B cell (primary cell): ENCODE results near the gene GDF7. TPM values are rescaled to one million over a fixed set of nuclear protein-coding genes. Genes with fewer than 3 reads are reported as not detected.

Source experiments
- ATAC-seq: fragments of 200-7000 bp; cut with Tn5 transposase; one replicate; pipeline ENCODE4 v1.10.0; 2021; ENCODE audit warnings: low read depth, mild to moderate bottlenecking, moderate number of reproducible peaks, moderate library complexity
- CTCF ChIA-PET: fragments of 350-600 bp; sonication (Branson Sonifier 250); formaldehyde crosslinking; loops from one replicate; lab custom pipeline; 2021; ENCODE audit warnings: antibody characterized with exemption, inconsistent platforms; lab: Charles Lee
- POLR2A ChIA-PET: fragments of 350-600 bp; sonication (Branson Sonifier 250); formaldehyde crosslinking; loops from one replicate; lab custom pipeline; 2021; ENCODE audit warnings: antibody characterized with exemption; lab: Charles Lee
- DNase-seq: peaks from one replicate; pipeline ENCODE4 v3.0.0; 2013
- H2AFZ ChIP-seq: 2 replicates; pipeline ENCODE4 v1.6.1; 2012; ENCODE audit warnings: mild to moderate bottlenecking, low read depth, low read length; ENCODE audit not compliant: insufficient read depth, poor library complexity, severe bottlenecking
- H3K27ac ChIP-seq, 2 donors: 1 replicate in 1 of 2; 2 replicates in 1 of 2; pipeline ENCODE4 v1.5.1; 2012 to 2013; ENCODE audit warnings: low read length in 2 of 2, mild to moderate bottlenecking in 2 of 2, moderate library complexity in 1 of 2
- H3K27me3 ChIP-seq, 4 experiments: fragments of 200-600 bp in 1 of 4; sonication (generic) in 1 of 4; replicated peaks in 1 of 4; 1 replicate in 2 of 4; 2 replicates in 2 of 4; pipeline versions ENCODE4 v1.6.1 to v1.7.0; 2013 to 2016; ENCODE audit warnings: low read length in 3 of 4, mild to moderate bottlenecking in 2 of 4, mixed read lengths in 1 of 4, moderate library complexity in 1 of 4; ENCODE audit not compliant: insufficient read depth in 4 of 4, control insufficient read depth in 3 of 4; ENCODE audit errors: control extremely low read depth in 1 of 4
- H3K36me3 ChIP-seq, 2 experiments: replicated peaks in 1 of 2; 1 replicate in 1 of 2; 2 replicates in 1 of 2; pipeline versions ENCODE4 v1.6.1 to v1.7.1; 2013; ENCODE audit warnings: low read length in 1 of 2; ENCODE audit not compliant: insufficient read depth in 2 of 2, control insufficient read depth in 1 of 2; ENCODE audit errors: control extremely low read depth in 1 of 2, extremely low read depth in 1 of 2
- H3K4me1 ChIP-seq, 2 donors: fragments of 200-600 bp in 1 of 2; sonication (generic) in 1 of 2; 1 replicate in 1 of 2; 2 replicates in 1 of 2; pipeline versions ENCODE4 v1.5.1 to v1.6.1; 2013 to 2017; ENCODE audit warnings: low read length in 2 of 2; ENCODE audit not compliant: control insufficient read depth in 2 of 2, insufficient read depth in 2 of 2
- H3K4me2 ChIP-seq: replicated peaks from 2 replicates; pipeline ENCODE3; 2012; ENCODE audit warnings: mild to moderate bottlenecking, low read depth, low read length; ENCODE audit not compliant: poor library complexity, severe bottlenecking
- H3K4me3 ChIP-seq, 5 experiments: fragments of 200-600 bp in 1 of 5; sonication (generic) in 1 of 5; 1 replicate in 3 of 5; 2 replicates in 2 of 5; pipeline versions ENCODE4 v1.5.1 to v1.7.0; 2011 to 2016; ENCODE audit warnings: low read length in 4 of 5, mild to moderate bottlenecking in 4 of 5, low read depth in 2 of 5, control low read depth in 1 of 5, moderate library complexity in 1 of 5; ENCODE audit not compliant: insufficient read depth in 1 of 5; ENCODE audit errors: control extremely low read depth in 1 of 5, extremely low read depth in 1 of 5
- H3K79me2 ChIP-seq: fragments of 200-600 bp; sonication (generic); one replicate; pipeline ENCODE4 v1.6.0; 2016; ENCODE audit warnings: low read length; ENCODE audit not compliant: control insufficient read depth, insufficient read depth
- H3K9ac ChIP-seq: fragments of 200-600 bp; sonication (generic); 2 replicates; pipeline ENCODE4 v1.6.1; 2017; ENCODE audit warnings: mild to moderate bottlenecking, low read length, moderate library complexity
- H3K9me3 ChIP-seq, 3 donors: one replicate each; pipeline versions ENCODE4 v1.6.1 to v1.7.1; 2013; ENCODE audit warnings: low read length in 2 of 3; ENCODE audit not compliant: control insufficient read depth in 2 of 3, insufficient read depth in 1 of 3; ENCODE audit errors: control extremely low read depth in 1 of 3
- H4K20me1 ChIP-seq: 2 replicates; pipeline ENCODE4 v1.6.0; 2012; ENCODE audit warnings: mild to moderate bottlenecking, low read length; ENCODE audit not compliant: insufficient read depth, control insufficient read depth, poor library complexity, severe bottlenecking
- H3K27ac Mint-ChIP-seq: one replicate; pipeline ENCODE4 v1.8.0; 2021; ENCODE audit warnings: mixed read lengths
- H3K27me3 Mint-ChIP-seq: one replicate; pipeline ENCODE4 v1.8.0; 2021; ENCODE audit warnings: mixed read lengths
- H3K4me1 Mint-ChIP-seq: one replicate; pipeline ENCODE4 v1.8.0; 2021; ENCODE audit warnings: mixed read lengths
- H3K4me3 Mint-ChIP-seq: one replicate; pipeline ENCODE4 v1.8.0; 2021; ENCODE audit warnings: mixed read lengths
- H3K9me3 Mint-ChIP-seq: one replicate; pipeline ENCODE4 v1.8.0; 2022; ENCODE audit warnings: mixed read lengths; ENCODE audit not compliant: insufficient read depth
- EZH2 ChIP-seq: IDR thresholded peaks from 2 replicates; pipeline ENCODE4 v1.6.1; 2012; ENCODE audit warnings: borderline replicate concordance, low read depth, mild to moderate bottlenecking, moderate library complexity, low read length; ENCODE audit not compliant: insufficient read depth, poor library complexity, severe bottlenecking
- WGBS: methylation state at CpG from one replicate; pipeline ENCODE4 v1.1.5; 2013; ENCODE audit warnings: missing lambda C conversion rate; ENCODE audit not compliant: insufficient coverage; 5-methylcytosine and 5-hydroxymethylcytosine counted together
- intact Hi-C: fragments of 100-400 bp; cut with micrococcal nuclease; formaldehyde crosslinking; loops from one replicate; pipeline ENCODE4 v1.10.0; 2022
- polyA plus RNA-seq: library from polyadenylated mRNA; depleted of rRNA; stranded (reverse); fragments of >200 nt; gene quantifications from 2 replicates; pipeline ENCODE4 v1.2.3, GENCODE V29; 2012
- total RNA-seq, 2 donors: library from RNA; stranded (reverse); fragments of 120-200 nt in 1 of 2; gene quantifications; 1 replicate in 1 of 2; 2 replicates in 1 of 2; pipeline versions ENCODE4 v1.2.3 to v1.2.4, GENCODE V29; 2013 to 2022
- TF ChIP-seq, protein P1 (sequence below): fragments of 200-600 bp; IDR thresholded peaks from one replicate; pipeline ENCODE4 v1.8.0; 2022; ENCODE audit warnings: antibody characterized with exemption, mild to moderate bottlenecking

Gene GDF7
- total and polyA plus RNA-seq, 2 donors (not counting 1 experiment from before 2014, with no cell fraction given), result 7.0 to 15.3 TPM

- no peak for DNase-seq
Measured at GRCh38 chr2:20668451-20668850, 1.5 kb downstream of the GDF7 start.

GRCh38 chr2:20668871-20669475, 2.0 kb downstream of the GDF7 start:
- no peak overlapping the region for H3K27ac ChIP-seq
- Mint-ChIP-seq H3K4me1 (peaks cover 43% of the 10 kb centered on the region), H3K27me3 (peaks cover 9% of the 10 kb centered on the region), H3K27ac (peak overlapping the region; percentile 59), H3K4me3 (no peak overlapping the region), H3K9me3 (no peaks in the 10 kb centered on the region)
- ATAC-seq, result no peak
- no peak overlapping the region for H3K4me3 ChIP-seq
- peaks cover 0 to 11% of the 10 kb centered on the region in 2 experiments for H3K36me3 ChIP-seq
- H4K20me1 ChIP-seq, result no peaks in the 10 kb centered on the region
- H3K9ac ChIP-seq, result no peak overlapping the region
- H3K4me1 ChIP-seq, result peaks cover 41 to 72% of the 10 kb centered on the region in 2 donors
- intact Hi-C loops, result no loop called here
- H3K27me3 ChIP-seq, result peaks cover 0 to 72% (median 23%) of the 10 kb centered on the region in 4 experiments
- TF ChIP-seq, protein P1, sequence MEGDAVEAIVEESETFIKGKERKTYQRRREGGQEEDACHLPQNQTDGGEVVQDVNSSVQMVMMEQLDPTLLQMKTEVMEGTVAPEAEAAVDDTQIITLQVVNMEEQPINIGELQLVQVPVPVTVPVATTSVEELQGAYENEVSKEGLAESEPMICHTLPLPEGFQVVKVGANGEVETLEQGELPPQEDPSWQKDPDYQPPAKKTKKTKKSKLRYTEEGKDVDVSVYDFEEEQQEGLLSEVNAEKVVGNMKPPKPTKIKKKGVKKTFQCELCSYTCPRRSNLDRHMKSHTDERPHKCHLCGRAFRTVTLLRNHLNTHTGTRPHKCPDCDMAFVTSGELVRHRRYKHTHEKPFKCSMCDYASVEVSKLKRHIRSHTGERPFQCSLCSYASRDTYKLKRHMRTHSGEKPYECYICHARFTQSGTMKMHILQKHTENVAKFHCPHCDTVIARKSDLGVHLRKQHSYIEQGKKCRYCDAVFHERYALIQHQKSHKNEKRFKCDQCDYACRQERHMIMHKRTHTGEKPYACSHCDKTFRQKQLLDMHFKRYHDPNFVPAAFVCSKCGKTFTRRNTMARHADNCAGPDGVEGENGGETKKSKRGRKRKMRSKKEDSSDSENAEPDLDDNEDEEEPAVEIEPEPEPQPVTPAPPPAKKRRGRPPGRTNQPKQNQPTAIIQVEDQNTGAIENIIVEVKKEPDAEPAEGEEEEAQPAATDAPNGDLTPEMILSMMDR, result no peak
- no peak for TF ChIP-seq EZH2
- H3K79me2 ChIP-seq, result peaks cover 3% of the 10 kb centered on the region
- peak; percentile 22 for DNase-seq
- WGBS, result 83% methylated on average over 2 of the region's 8 CpGs
- ChIA-PET CTCF (interaction anchor here (1.0 kb wide), 1 partner anchor 294 kb away, joined by 4 read pairs; no protein-coding TSS in a partner anchor), POLR2A (no interaction called here)
- peak overlapping the region; percentile 80 for H3K4me2 ChIP-seq
- H2AFZ ChIP-seq, result no peak overlapping the region
- peaks cover 0 to 28% (median 0%) of the 10 kb centered on the region in 3 donors for H3K9me3 ChIP-seq

More at GRCh38 chr2:20668451-20668850, 1.5 kb downstream of the GDF7 start:
- Histone ChIP-seq H2AFZ (no peak overlapping the region), H3K9ac (peak overlapping the region; percentile 69), H3K9me3 (peaks cover 0 to 28% (median 0%) of the 10 kb centered on the region in 3 donors), H3K4me1 (peaks cover 41 to 69% of the 10 kb centered on the region in 2 donors), H3K36me3 (peaks cover 0 to 11% of the 10 kb centered on the region in 2 experiments), H3K27me3 (peaks cover 0 to 78% (median 23%) of the 10 kb centered on the region in 4 experiments), H3K27ac (no peak overlapping the region), H3K4me2 (peak overlapping the region; percentile 80), H4K20me1 (no peaks in the 10 kb centered on the region), H3K4me3 (peak overlapping the region in 3 of 5 experiments; percentile 57 to 71 (median 62)), H3K79me2 (peaks cover 3% of the 10 kb centered on the region)
- Mint-ChIP-seq H3K27me3 (peaks cover 9% of the 10 kb centered on the region), H3K4me1 (peaks cover 43% of the 10 kb centered on the region), H3K4me3 (peak overlapping the region; percentile 88), H3K27ac (peak overlapping the region; percentile 83), H3K9me3 (no peaks in the 10 kb centered on the region)
- ATAC-seq, result no peak
- ChIA-PET POLR2A (interaction anchor here (3.3 kb wide), 1 partner anchor 8 kb away, joined by 74 read pairs; no protein-coding TSS in a partner anchor), CTCF (interaction anchor here (3.4 to 3.9 kb wide), 2 partner anchors 8 to 294 kb away, joined by 15 to 88 read pairs; no protein-coding TSS in a partner anchor)
- no peak for TF ChIP-seq EZH2
- TF ChIP-seq, protein P1, result no peak
- 96% methylated on average over 5 of the region's 6 CpGs for WGBS
- intact Hi-C loops, result no loop called here
